A172 (cell line): ENCODE data around the gene CHST9. TPM values are rescaled to one million over a fixed set of nuclear protein-coding genes. Genes with fewer than 3 reads are reported as not detected.
"Not testable (repeated sequence)": the region's sequence is repeated elsewhere in the genome, so short reads cannot be mapped to it uniquely, and the experiment has no call there.

Experiments used
- DNase-seq: peaks from one replicate; pipeline ENCODE4 v3.0.0-alpha.2; 2015; ENCODE audit warnings: low spot score
- total RNA-seq: library from RNA; depleted of rRNA; stranded (reverse); fragments of >200 nt; shearing (Covaris generic); gene quantifications from 2 replicates; pipeline ENCODE4 v1.2.3, GENCODE V29; 2014; rRNA removed

Gene CHST9, protein sequence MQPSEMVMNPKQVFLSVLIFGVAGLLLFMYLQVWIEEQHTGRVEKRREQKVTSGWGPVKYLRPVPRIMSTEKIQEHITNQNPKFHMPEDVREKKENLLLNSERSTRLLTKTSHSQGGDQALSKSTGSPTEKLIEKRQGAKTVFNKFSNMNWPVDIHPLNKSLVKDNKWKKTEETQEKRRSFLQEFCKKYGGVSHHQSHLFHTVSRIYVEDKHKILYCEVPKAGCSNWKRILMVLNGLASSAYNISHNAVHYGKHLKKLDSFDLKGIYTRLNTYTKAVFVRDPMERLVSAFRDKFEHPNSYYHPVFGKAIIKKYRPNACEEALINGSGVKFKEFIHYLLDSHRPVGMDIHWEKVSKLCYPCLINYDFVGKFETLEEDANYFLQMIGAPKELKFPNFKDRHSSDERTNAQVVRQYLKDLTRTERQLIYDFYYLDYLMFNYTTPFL
- not detected in 2 replicates for total RNA-seq

- no peak for DNase-seq
Measured at GRCh38 chr18:27185025-27185763, at the start of gene CHST9. TSS of gene CHST9 (minus strand) at chr18:27185308. CDS start at chr18:27142809, 42,499 bp downstream.

DNA sequence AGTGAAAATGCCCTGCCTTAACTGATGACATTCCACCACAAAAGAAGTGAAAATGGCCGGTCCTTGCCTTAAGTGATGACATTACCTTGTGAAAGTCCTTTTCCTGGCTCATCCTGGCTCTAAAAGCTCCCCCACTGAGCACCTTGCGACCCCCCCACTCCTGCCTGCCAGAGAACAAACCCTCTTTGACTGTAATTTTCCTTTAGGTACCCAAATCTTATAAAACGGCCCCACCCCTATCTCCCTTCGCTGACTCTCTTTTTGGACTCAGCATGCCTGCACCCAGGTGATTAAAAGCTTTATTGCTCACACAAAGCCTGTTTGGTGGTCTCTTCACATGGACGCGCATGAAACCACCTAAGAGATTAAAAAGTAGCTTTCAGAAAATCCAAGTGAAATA lies 47.2 kb upstream of the CHST9 start:
- not testable (repeated sequence) for DNase-seq

- not testable (repeated sequence) for DNase-seq
Measured at GRCh38 chr18:27231671-27232070, 46.6 kb upstream of the CHST9 start.

- not testable (repeated sequence) for DNase-seq
Measured at GRCh38 chr18:27231221-27231620, 46.1 kb upstream of the CHST9 start.

- no peak for DNase-seq
Measured at GRCh38 chr18:27227721-27228120, 42.6 kb upstream of the CHST9 start.

DNA sequence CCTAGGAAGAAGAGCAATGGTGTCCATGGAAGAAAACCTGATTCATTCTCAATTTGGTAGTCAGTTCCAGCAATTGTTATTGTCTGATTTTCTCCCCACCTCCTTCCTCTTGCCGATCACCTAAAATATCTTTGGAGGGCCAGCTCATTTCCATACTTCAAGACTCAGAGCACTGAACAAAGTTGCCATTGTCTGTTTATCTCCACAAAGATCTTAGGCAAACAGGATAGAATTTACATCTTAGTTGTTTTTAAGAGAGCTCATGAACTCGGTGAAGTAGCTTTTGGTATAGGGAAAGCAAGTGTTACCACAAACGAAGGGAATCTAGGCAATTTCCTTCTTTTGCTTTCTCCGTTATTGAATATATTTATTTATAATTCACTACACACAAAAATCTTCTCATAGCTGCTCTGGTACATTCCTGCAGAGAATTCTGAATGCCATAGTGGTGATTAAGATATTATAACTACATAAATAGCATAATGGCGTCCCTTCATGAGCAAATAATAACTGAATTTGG lies 41.5 kb upstream of the CHST9 start:
- no peak for DNase-seq

DNA sequence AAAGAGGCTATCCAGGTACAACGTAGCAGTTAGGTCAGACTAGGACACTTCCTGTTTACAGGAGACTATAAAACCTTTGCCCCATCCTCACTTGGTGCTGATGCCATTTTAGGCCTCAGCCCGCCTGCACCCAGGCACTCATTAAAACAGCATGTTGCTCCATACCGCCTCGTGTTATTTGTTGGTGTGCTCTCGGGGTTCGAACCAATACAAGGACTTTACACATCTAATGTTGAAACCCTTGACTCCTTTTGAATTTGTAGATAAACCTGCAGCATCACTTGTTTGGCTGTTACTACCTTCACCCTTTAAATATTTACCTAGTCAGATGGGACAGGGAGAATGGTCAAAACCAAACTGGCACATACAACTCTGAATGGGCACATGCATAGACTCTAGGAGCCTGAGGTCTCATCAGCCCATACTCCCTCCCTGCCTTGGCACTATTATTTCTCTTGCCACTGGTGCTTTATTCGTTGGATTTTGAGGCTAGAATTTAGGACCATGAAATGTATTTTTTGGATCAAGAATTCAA lies 40.9 kb upstream of the CHST9 start:
- DNase-seq = no peak

DNA sequence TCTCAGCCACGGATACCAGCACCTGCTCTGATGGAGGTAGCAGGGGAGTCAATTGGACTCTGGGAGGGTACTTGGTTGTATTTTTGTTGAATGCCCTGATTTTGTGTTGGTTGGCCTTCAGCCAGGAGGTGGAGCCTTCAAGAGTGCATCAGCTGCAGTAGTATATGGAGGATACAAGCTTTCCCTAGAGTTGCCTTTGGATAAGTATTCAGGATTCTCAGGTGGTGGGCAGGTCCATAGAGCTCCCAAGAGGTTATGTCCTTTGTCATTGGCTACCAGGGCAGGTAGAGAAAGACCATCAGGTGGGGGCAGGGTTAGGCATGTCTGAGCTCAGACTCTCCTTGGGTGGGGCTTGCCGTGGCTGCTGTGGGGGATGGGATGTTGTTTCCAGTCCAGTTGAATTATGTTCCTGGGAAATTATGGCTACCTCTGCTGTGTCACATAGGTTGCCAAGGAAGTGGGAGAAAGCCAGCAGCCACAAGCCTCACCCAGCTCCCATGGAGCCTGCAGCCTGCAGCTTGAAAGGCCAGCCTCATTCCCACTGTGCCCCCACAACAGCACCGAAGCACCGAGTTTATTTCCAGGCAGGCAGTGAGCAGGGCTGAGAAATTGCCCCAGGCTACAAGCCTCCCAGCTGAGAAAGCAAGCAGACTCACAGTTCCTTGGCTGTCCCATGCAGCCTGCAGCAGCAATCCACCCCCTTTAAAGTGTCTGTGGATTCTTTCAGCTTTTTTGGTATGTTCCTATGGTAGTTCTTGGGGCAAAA lies 38.6 kb upstream of the CHST9 start:
- DNase-seq = no peak

GRCh38 chr18:27214831-27215230 lies 29.7 kb upstream of the CHST9 start:
- no peak for DNase-seq

- DNase-seq = no peak
Measured at GRCh38 chr18:27213123-27213717, 28.1 kb upstream of the CHST9 start.

DNA sequence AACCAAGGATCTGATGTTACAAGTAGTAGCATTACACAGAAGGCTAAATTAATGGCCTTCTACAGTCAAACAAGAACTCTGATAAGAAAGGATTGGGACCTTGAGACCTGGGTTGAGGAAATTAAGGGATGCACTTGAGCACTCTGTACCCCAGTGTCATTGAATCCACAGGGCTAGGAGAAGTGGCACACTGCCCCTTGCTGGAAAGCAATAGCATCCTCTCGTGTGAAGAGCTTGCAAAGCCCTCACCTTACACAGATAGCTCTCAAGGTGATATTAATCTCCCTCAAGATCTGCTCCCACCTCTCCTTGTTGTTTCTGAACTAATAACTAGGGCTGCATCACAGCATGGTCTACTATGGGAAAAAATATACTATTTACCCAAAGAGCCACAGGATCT lies 26.5 kb upstream of the CHST9 start:
- DNase-seq = no peak

DNA sequence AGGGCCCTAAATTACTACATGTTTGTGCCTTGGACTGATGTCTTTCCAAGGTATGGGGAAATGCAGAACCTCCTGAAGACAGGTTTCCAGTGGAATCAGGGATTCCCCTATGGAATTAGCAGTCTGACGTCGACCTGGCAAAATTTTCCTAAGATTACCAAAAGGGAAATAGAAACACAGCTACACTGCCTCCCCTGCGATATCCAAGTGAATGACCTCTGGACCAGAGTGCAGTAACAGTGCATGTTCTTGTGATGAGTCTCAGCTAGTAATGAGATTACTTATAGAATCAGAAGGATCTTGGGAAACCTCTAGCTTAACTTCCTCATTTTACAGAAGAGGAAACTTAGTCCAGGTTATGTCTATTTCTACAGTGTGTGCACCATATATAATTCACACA lies 21.3 kb upstream of the CHST9 start:
- no peak for DNase-seq

DNA sequence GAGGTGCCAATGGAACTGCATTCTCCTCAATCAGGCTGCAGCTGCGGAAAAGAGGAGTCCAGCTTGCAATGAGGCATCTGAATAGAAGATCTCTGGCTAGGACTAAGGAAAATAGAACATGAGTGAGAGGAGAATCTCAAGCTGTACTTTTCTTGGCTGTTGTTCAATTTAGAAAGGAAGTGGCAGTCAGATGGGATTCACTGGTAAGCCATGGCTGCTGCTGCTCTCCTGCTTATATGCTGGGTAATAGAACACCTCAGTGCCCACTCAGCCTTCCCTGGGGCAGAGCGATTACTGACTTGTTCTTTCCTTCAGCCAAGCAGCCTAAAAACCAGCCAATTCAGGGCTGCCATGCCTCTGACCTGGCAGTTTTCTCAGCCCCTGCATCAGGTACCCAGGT lies 17.6 kb upstream of the CHST9 start:
- no peak for DNase-seq

DNA sequence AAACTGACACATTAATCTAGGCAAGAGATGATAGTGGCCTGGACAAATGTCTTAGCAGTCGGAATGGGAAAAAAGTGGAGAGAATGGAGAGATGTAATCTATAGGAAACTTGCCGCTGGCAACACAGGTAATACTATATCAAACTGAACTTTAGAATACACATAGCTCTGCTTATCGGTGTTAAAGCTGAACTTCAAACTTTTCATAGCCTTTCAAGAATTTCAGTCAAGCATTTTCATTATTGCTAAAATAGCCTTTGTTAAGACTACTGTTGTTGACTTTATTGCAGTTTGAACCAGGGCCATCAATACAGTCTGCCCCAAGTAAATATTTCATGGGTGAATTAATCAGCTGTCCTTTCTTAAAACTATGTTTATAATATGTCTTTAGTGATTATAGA lies 12.9 kb upstream of the CHST9 start:
- DNase-seq = no peak

- DNase-seq = no peak
Measured at GRCh38 chr18:27188309-27188708, 3.2 kb upstream of the CHST9 start.

DNA sequence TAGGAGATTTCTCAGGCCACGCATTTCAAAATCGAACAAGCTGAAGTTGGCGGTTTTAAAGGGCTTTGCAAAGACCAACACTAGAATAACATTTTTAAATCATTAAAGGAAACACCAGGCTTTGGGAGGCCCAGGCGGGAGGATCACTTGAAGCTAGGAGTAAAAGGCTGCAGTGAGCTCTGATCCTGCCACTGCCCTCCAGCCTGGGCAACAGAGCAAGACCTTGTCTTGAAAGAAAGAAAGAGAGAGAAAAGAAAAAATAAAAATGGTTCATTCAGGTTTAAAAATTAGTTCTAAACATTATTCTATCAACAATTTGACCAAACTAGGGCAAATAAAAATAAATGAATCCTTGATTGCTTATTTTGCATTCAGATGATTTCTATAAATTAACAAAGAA lies 789 bp upstream of the CHST9 start:
- no peak for DNase-seq

DNA sequence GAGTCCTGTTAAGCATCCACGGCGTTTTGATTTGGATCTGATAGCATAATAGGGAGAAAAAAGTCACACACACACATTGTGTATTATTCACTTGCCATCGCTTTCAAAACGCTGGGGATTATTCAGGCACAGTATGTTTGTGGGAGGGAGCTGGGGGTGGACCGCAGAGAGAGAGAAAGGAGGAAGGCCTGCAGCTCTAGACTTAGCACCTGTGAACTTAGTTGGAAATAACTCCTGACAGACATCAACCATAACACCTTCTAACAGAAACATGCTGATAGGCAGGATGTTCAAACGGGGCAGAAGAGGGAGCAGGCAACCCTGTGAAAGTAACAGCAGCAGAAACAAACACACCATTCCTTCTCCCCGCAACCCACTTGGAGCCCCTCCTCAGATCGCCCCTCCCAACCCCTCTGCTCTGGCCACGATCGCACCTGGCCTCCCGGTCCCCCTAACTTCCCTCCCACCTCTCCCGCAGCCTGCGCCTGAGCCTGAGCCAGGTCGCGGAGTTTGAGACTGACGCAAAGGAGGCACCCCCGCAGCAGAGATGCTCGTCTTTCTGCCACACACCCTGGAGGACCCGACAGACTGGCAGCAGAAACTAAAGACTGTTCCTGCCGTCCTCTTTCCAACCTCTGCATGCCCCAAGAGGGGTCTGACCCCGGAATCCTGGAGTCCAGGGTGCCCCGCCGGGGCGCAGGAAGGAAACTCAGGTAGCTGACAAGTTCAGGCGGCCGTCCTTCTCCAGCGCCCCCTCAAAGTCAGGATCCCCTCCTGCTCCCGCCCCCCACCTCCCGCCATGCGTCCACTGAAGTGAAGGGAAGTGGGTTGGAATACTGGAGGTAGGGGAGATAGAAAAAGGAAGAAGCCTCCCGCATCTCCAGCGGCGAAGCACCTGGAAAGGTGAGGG lies 738 bp downstream of the CHST9 start:
- DNase-seq = no peak

GRCh38 chr18:27181726-27182125 lies 3.4 kb downstream of the CHST9 start:
- DNase-seq = no peak

GRCh38 chr18:27178424-27178823 lies 6.7 kb downstream of the CHST9 start:
- no peak for DNase-seq

GRCh38 chr18:27175914-27176313 lies 9.2 kb downstream of the CHST9 start:
- DNase-seq = no peak
